ENCODE data around the gene LRPAP1.
A peak's percentile ranks its signal among the peaks of the same experiment; 100 is the strongest.

LRPAP1 gene

GRCh38 chr4:3516061-3516835 lies 16.0 kb downstream of the LRPAP1 start:
- no peak for TF ChIP-seq CTCF (IDR thresholded peaks at IDR 0.05; ENCODE audit: low read depth, low read length, missing control alignments)
- in situ Hi-C loops (cut with HindIII; ENCODE audit: low sequenced_read_pairs) = no loop called here
- DNase-seq (ENCODE audit: low read depth) = no peak
- no peak overlapping the region for H3K4me3 ChIP-seq (ENCODE audit: low read depth, low read length)

- in situ Hi-C loops (cut with HindIII; ENCODE audit: low sequenced_read_pairs) = no loop called here
- no peak overlapping the region for H3K4me3 ChIP-seq (ENCODE audit: low read depth, low read length)
- DNase-seq (ENCODE audit: low read depth) = no peak
- TF ChIP-seq CTCF (IDR thresholded peaks at IDR 0.05; ENCODE audit: low read depth, low read length, missing control alignments) = no peak
Measured at GRCh38 chr4:3515646-3516045, 16.6 kb downstream of the LRPAP1 start.

- TF ChIP-seq CTCF (IDR thresholded peaks at IDR 0.05; ENCODE audit: low read depth, low read length, missing control alignments) = peak; percentile 34
- DNase-seq (ENCODE audit: low read depth) = no peak
- no peak overlapping the region for H3K4me3 ChIP-seq (ENCODE audit: low read depth, low read length)
- in situ Hi-C loops (cut with HindIII; ENCODE audit: low sequenced_read_pairs) = no loop called here
Measured at GRCh38 chr4:3514806-3515501, 17.3 kb downstream of the LRPAP1 start.

- no peak for DNase-seq (ENCODE audit: low read depth)
- no peak for TF ChIP-seq CTCF (IDR thresholded peaks at IDR 0.05; ENCODE audit: low read depth, low read length, missing control alignments)
- no peak overlapping the region for H3K4me3 ChIP-seq (ENCODE audit: low read depth, low read length)
- in situ Hi-C loops (cut with HindIII; ENCODE audit: low sequenced_read_pairs) = no loop called here
Measured at GRCh38 chr4:3514221-3514780, 17.9 kb downstream of the LRPAP1 start.

- no peak for TF ChIP-seq CTCF (IDR thresholded peaks at IDR 0.05; ENCODE audit: low read depth, low read length, missing control alignments)
- no peak for DNase-seq (ENCODE audit: low read depth)
- H3K4me3 ChIP-seq (ENCODE audit: low read depth, low read length) = no peak overlapping the region
- in situ Hi-C loops (cut with HindIII; ENCODE audit: low sequenced_read_pairs) = no loop called here
Measured at GRCh38 chr4:3513807-3514206, 18.4 kb downstream of the LRPAP1 start.

GRCh38 chr4:3512719-3513118 lies 19.5 kb downstream of the LRPAP1 start:
- no peak for TF ChIP-seq CTCF (IDR thresholded peaks at IDR 0.05; ENCODE audit: low read depth, low read length, missing control alignments)
- no peak for DNase-seq (ENCODE audit: low read depth)
- in situ Hi-C loops (cut with HindIII; ENCODE audit: low sequenced_read_pairs) = no loop called here
- H3K4me3 ChIP-seq (ENCODE audit: low read depth, low read length) = no peak overlapping the region

Measured in astrocyte of the cerebellum (primary cell).